RPMI8226 (cell line): ENCODE data around the gene JTB.
"Not testable (repeated sequence)": the region's sequence is repeated elsewhere in the genome, so short reads cannot be mapped to it uniquely, and the experiment has no call there.

ENCODE experiments used
- DNase-seq: peaks from one replicate; pipeline ENCODE4 v3.0.0-alpha.2; 2015

JTB gene

DNA sequence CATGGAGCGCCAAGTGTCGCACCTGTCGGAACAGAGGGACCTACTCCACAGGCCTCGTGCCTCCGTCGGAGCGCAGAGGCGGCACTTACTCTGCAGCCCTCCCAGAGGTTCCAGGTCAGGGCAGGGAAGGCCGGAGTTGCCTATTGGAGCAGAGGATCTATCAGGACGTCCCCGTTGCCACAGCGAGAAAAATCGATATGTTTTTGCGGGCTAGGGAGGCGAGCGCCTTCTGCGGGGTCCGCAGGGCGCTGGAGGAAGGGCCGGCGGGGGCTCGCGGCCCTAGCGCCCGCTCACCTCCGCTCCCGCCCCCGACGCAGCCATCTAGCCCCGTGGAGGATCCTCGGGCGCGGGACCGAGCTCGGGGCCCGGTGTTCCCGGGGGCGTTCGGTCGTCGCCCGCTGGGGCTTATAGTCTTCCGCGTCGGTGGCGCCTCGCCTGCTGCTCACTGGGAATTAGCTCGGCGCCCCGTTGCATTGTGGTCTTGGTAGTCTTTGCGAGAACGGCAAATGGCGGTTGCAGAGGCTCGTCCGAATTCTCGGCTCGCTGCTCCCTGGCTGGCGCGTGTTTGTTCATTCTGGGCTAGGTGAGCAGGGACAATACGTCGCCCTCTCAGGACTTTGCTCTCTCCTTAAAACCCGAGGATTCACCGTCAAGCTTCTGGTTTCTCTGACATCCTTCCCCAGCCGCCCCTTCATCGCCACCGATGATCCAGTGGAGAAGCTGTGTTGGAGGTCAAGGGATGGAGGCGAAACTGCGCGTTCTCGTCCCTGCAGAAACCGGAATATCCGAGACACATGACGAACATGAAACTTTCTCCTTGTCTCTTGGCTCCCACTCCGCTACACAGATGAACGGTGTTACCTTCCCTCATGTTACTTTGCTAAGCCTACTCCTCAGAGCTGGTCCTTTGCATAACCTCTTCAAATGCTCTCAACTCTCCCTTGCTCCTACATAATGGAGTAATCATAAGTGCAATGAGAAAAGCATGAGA lies at the start of gene JTB:
Gene JTB, minus strand, starts transcription at position 425 of the 991 bp plus-strand sequence. Its CDS starts 422 bp downstream, at position 3.
- peak; percentile 92 for DNase-seq

DNA sequence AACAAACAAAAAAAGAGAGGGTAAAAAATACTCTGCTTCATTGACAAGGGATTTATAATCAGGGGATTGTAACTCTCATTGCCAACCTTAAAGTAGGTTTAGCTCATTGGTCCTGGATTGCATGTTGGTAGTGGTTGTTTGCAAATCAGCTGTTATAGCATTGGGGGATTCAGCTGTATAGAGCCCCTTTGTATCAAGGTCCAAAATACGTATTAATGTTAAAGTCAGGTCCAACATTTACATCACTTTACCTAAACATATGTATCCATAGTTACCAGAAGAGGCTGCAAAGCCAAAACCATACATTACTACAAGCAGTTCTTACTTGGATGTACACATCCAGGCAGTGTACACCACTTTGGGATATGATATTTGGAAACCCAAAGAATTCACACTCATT lies 42.5 kb upstream of the JTB start:
- DNase-seq, result no peak

DNA sequence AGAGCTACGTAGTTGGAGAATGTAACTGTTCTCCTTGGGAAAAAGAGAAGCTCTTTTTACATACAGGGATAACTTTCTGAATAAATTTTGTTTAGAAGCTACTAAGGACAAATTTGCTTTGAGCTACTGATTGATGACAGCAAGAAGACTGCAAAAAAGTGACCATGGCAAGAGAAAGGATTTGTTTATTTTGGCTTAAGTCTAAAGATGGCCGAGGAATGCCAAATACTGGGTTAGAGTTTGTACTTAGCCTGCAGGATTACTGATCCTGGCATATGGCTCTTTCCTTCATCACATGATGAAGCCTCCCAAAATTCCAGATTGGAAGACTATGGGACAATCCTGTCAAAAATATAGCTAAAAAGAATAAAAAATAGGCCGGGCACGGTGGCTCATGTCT lies 41.8 kb upstream of the JTB start:
- no peak for DNase-seq

DNA sequence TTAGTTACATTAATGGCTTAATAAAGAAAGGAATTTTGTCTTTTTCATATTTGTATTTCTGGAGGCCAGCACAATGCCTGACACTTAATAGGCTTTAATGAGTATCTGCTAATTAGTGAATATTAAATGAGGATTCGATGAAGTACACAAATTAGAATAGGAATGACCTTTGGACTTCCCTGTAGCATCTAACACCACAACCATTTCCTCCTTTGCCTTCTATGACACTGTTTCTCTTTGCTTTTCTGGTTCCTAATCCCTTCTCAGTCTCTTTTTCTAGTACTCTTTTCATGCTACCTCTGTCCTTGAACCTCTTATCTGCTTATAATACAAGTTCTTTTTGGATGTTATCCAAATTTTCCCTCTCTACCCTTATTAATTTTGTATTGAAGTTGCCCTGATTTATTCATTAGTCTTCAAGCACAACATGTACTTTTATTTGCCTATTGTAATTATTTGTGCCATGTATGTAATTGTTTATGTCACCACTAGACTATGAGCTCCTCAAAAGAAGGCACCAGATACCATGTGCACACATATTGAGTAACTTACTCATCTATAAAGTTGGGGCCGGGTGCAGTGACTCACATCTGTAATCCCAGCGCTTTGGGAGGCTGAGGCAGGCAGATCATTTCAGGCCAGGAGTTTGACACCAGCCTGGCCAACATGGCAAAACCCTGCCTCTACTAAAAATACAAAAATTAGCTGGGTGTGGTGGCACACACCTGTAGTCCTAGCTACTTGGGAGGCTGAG lies 36.9 kb upstream of the JTB start:
- DNase-seq, result no peak

DNA sequence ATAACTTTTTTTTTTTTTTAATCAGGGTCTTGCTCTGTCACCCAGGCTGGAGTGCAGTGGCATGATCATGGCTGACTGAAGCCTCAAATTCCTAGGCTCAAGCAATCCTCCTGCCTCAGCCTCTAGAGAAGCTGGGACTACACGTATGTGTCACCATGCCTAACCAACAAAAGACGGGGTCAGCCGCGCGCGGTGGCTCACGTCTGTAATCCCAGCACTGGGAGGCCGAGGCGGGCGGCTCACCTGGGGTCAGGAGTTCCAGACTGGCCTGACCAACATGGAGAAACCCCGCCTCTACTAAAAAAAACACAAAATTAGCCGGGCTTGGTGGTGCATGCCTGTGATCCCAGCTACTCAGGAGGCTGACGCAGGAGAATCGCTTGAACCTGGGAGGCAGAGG lies 35.1 kb upstream of the JTB start:
- DNase-seq, result not testable (repeated sequence)

DNA sequence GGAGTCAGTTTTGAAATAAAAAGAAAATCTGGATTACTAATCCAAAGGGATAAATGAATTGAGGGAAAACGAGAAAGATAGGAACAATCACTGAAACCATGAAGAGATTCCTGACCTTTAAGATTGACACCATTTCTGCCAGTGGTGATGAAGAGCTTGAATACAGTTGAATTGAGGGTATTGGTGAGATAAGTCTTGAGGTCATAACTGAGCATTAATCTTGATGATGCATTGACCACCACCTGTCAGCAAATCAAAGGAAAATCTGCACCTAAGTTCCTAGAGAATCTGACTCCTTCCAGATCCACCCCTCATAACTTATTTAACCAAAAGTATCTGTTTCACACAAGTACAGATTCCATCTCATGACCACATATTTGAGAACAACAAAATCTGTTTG lies 34.7 kb upstream of the JTB start:
- DNase-seq, result no peak

DNA sequence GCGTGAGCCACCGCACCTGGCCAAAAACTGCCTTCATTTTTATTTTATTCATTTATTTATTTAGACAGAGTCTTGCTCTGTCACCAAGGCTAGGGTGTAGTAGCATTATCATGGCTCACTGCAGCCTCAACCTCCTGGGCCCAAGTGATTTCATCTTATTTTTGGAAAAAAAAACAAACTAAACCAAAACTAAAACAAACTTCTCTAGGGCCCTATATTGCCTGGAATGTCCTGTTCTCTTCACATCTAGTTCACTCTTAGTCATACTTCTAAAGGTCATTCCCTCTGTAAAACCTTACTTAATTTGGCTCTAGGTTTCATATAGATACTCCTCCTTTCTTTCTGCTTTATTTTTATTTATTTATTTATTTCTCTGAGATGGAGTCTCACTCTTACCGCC lies 28.7 kb upstream of the JTB start:
- no peak for DNase-seq

DNA sequence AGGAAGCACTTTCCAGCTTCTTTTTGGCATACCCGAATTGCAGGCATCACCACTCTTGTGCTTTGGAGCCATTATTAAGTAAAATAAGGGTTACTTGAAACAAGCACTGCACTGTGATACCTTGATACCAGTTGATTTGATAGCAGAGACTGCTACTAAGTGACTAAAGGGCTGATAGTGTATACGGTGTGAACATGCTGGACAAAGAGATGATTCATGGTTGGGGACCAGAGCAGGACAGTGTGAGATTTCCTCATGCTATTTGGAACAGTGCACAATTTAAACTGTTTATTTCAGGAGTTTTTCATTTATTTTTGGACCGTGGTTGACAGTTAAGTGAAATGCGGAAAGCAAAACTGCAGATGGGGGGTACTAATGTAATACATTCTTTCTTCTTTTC lies 22.9 kb upstream of the JTB start:
- DNase-seq, result no peak

DNA sequence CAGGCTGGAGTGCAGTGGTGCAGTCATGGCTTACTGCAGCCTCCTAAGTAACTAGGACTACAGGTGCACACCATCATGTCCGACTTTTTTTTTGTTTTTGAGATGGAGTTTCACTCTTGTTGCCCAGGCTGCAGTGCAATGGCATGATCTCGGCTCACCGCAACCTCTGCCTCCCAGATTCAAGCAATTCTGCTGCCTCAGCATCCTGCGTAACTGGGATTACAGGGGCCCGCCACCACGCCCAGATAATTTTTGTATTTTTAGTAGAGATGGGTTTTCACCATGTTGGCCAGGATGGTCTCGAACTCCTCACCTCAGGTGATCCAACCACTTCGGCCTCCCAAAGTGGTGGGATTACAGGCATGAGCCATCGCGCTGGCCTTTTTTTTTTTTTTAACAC lies 19.4 kb upstream of the JTB start:
- DNase-seq, result not testable (repeated sequence)

DNA sequence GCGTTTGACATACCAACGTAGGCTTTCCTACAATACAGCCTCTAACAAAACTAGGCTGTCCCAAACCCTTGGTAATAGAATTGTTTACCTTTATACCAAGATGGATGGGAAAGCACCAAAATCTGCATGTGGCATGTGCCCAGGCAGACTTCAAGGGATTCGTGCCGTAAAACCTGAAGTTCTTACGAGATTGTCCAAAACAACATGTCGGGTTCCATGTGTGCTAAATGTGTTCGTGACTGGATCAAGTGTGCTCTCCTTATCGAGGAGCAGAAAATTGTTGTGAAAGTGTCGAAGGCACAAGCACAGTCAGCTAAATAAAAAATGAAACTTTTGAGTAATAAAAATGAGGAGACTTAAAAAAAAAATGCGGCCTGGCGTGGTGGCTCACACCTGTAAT lies 18.2 kb upstream of the JTB start:
- DNase-seq, result no peak

DNA sequence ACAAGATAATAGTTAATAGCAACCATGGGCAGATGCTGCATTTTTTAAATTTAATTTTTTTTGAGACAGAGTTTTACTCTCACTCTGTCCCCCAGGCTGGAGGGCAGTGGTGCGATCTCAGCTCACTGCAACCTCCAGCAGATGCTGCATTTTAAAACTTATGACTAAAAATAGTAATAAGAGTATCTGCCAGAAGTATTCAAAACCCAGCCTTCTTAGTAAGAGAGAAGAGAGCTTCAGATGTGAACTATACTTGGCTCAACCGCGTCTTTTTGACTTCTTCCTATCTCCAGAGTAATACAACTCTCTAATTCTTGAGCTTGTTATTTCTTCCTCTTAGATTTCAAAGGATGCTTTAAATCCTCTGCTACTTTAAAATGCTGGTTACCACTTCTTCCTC lies 17.7 kb upstream of the JTB start:
- DNase-seq, result no peak

DNA sequence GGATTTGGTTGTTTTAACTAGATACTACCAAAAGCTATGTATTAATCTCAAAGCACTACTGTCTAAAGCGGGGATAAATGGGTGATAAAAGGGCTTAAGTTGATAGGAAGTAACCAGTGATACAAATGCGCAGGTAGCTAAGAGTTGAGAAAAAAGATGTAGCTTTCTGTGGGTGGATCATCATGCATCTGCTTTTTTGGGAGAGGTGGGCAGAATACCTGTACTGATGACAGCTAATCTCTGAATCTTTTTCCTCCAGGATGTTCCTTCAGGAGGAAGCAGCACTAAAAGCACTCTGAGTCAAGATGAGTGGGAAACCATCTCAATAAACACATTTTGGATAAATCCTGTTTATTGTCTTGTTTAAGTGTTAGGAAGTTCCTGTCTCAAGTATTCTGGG lies 14.3 kb upstream of the JTB start:
- DNase-seq, result no peak

DNA sequence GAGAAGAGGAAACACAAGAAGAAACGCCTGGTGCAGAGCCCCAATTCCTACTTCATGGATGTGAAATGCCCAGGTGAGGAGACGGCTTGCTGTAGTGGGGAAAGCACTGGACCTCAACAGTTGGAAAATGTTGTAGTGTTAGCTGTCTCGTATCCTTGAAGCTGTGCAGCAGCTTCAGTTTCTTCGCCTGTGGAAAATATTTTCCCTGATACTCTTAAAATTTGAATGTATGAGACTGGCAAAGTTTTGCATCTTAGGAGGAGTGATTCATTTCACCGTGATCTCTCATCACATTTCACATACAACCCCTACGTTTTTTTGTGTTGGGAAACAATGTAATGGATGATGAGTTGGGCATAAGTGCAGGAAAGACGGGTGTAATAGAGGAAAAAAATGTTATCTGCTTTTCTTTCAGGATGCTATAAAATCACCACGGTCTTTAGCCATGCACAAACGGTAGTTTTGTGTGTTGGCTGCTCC lies 13.7 kb upstream of the JTB start:
- no peak for DNase-seq

DNA sequence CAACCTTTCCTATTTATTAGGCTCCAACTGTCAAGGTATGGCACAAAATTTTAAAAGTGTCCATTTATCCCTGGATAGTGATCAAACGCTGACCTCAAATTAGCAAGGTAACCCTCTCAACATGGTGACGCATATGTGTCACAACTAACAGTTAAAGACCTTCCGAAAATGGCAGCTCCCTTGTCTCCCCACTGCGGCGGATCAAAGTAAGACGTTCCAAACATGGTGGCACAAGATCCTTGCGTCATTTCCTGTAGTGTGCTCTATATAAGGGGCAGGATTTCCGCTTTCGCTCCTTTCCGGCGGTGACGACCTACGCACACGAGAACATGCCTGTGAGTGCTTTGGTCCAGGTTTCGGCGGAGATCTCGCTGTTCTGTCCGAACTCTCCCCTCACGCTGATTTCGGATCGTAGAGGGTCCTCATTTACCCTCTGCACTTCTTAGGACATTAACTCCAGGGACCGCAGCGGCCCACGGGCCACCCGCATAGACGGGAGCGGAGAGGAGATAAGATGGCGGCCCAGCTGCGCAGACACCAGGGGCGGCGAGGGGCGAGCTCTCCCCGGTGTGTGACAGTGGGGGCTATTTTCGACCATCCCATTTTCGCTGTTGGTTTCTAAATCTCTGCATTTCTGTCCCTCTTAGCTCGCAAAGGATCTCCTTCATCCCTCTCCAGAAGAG lies 13.1 kb upstream of the JTB start, which contains the start of gene RPS27:
Gene RPS27, plus strand, starts transcription at position 295 of the 683 bp plus-strand sequence. Its CDS starts 35 bp downstream, at position 330.
- peak; percentile 99 for DNase-seq

DNA sequence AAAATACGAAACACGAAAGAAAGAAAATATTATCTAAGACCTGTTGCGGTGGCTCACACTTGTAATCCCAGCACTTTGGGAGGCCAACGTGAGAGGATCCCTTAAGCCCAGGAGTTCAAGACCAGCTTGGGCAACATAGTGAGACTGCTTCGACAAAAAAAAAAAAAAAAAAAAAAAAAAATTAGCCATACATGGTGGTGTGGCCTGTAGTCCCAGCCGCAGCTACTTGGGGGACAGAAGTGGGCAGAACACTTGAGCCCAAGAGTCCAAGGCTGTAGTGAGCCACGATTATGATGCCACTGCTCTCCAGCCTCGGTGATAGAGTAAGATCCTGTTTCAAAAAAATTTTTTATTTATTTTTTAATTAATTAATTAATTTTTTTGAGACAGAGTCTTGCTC lies 10.1 kb upstream of the JTB start:
- DNase-seq, result no peak

DNA sequence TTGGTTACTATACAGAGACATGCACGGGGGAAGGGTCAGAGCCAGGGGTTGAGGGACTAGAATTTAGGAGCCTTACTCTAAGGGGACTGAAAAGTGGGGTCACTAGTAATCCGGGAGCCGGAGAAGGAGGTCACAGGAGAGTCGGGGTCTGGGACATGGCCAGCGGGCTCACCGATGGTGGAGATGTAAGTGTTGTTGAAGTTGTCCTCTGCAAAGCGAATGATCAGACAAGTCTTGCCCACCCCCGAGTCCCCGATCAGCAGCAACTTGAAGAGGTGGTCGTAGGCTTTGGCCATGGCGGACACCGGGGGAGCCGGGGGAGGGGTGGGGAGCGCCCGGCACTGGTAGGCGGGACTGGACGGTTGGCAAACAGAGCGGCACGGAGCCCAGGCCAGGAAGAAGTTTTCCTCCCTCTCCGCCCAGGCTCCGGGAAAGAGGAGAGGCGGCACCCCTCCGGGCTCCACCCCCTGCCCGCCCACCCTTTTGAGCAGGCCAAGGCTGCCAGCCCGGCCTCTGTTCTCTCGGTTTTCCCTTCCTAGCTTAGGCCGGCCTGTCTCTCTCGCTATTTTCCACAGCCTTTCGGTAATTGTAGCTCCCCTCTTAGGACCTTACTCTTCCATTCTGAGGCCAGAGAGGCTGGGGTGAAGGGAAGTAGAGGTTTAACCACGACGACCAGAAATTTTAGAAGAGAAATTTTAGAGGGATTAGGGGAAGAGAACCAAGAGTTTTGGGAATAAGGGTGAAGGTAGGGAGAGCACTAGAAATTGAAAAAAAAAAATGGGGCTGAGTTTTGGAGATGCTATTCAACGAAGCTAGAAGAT lies 8.7 kb upstream of the JTB start, which contains the start of gene RAB13:
Gene RAB13, minus strand, starts transcription at position 399 of the 821 bp plus-strand sequence. Its CDS starts 103 bp downstream, at position 296.
- no peak for DNase-seq

DNA sequence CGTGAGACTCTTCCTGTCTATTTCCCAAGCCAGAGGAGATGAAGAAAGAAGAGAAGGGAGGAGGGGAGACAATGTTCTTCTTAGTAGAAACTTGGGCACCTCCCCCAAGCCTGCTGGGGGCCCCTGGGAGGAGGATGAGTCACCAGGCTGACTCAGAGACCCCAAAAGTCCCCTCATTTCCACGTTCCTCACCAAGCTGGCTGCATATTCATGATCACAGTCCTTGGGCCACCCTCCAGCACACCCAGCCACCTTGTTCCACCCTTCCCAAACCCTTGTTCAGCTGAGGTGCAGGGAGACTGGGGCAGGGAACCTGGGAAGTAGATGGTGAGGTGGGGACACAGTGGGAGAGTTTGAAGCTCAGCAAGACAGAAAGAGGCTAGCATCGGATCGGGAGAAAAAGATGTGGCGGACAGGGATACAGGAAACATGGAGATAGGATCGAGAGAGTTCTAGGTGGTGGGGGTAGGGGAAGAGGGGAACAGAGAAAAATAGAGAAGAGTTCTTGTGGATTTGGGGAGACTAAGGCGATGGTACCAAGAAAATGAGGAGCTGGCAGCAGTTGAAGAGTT lies 8.0 kb upstream of the JTB start:
- DNase-seq, result no peak

DNA sequence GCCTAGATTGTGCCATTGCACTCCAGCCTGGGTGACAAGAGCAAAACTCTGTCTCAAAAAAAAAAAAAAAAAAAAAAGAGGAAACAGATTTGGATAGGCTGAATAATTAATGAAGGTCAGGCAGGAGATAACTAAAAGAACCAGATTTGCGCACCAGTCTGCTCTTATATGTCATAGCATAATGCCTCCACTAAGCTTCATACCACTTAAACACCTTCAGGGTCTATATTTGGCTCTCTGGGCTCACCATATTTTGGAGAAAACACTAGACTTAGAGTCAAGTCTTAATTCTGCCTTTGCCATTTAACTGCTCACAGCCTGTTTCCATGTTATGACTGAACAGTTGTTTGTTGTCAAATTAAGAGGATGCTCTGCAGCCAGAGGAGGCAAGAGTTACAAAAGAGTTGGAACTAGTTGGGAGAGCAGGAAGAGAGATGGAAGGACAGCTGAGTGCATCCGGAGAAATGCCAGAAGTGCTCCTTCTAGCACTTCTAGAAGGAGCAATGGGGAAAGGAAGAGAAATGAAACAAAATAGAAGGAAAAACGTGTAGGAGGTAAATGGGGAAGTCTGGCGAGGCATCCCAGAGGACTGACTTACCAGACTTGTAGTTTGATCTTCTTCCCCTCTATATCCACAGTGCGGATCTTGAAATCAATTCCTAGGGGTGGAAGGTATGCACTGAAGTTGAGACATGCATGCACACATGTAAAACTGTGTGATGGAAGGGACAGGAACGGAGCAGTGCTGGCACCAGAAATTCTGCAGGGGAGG lies 6.8 kb upstream of the JTB start:
- DNase-seq, result no peak

DNA sequence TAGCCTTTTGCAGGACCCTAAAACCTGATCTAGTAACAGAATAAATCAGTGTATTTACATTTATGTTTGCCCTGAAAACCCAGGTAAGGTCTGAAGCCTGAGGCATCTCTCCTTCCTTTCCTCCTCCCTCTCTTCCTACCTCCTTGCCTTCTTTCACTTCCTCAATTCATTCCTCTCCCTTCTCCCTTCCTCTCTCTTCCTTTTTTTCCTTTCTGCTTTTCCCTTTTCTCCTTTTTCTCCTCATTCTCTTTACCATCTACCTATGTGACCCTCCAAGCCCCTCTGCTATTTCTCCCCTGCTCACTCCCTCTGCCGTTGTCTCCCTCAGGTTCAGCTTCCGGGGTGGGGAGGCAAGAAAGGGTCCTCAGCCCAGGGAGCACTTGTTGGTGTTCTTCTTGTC lies 4.3 kb upstream of the JTB start:
- not testable (repeated sequence) for DNase-seq

DNA sequence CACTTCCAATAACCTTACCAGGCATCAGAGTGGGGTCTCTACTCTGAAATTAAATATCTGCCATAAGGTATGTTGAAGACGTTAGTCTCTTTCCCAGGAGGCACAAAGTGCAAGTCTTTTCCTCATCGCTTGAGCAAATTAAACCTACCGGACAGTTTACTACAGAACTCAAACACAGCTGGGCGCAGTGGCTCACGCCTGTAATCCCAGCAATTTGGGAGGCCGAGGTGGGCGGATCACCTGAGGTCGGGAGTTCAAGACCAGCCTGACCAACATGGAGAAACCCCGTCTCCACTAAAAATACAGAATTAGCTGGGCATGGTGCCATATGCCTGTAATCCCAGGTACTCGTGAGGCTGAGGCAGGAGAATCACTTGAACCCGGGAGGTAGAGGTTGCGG lies 1.6 kb upstream of the JTB start:
- not testable (repeated sequence) for DNase-seq
